Activated naive CD8-positive, alpha-beta T cell treated with anti-CD3 and anti-CD28 coated beads, Interleukin-2, amount 10 ng/mL, durations not matched to agents 7 days and 5 days (primary cell): ENCODE data around the gene CD151. TPM values are rescaled to one million over a fixed set of nuclear protein-coding genes. Genes with fewer than 3 reads are reported as not detected.
A peak's percentile ranks its signal among the peaks of the same experiment; 100 is the strongest.

Source experiments
- ATAC-seq: fragments of 150-1000 bp; cut with Tn5 transposase; one replicate; pipeline ENCODE4 v1.10.0; 2021; ENCODE audit warnings: low read depth, moderate library complexity
- POLR2A ChIA-PET: fragments of 350-600 bp; sonication (Branson Sonifier 250); formaldehyde crosslinking; loops from one replicate; lab custom pipeline; 2021; ENCODE audit warnings: antibody characterized with exemption; lab: Charles Lee
- DNase-seq: peaks from one replicate; pipeline ENCODE4 v3.0.0; 2021
- H3K27ac Mint-ChIP-seq: one replicate; pipeline ENCODE4 v1.8.0; 2022; ENCODE audit warnings: mild to moderate bottlenecking, mixed read lengths
- H3K27me3 Mint-ChIP-seq: one replicate; pipeline ENCODE4 v1.8.0; 2022; ENCODE audit warnings: mild to moderate bottlenecking, moderate library complexity, mixed read lengths
- H3K36me3 Mint-ChIP-seq: one replicate; pipeline ENCODE4 v1.8.0; 2021; ENCODE audit warnings: mild to moderate bottlenecking, mixed read lengths
- H3K4me1 Mint-ChIP-seq: one replicate; pipeline ENCODE4 v1.8.0; 2021; ENCODE audit warnings: mixed read lengths
- H3K4me3 Mint-ChIP-seq: one replicate; pipeline ENCODE4 v1.8.0; 2022; ENCODE audit warnings: mild to moderate bottlenecking, moderate library complexity, mixed read lengths
- H3K9me3 Mint-ChIP-seq: one replicate; pipeline ENCODE4 v1.8.0; 2021; ENCODE audit warnings: mixed read lengths
- total RNA-seq, 2 experiments: library from RNA; stranded (reverse); gene quantifications; one replicate each; pipeline ENCODE4 v1.2.3, GENCODE V29; 2021

Gene CD151
- total RNA-seq, 2 experiments from 2014 or later: 36.4 to 37.4 TPM

GRCh38 chr11:812390-812789 is 20.4 kb upstream of the CD151 start:
- POLR2A ChIA-PET: interaction anchor here (1.1 kb wide), 1 partner anchor 20 kb away, joined by 4 read pairs; the partner anchor contains the start of gene CD151
- peaks cover 14% of the 10 kb centered on the region for H3K36me3 Mint-ChIP-seq
- H3K27ac Mint-ChIP-seq: peak overlapping the region; percentile 45
- H3K4me1 Mint-ChIP-seq: peaks cover 26% of the 10 kb centered on the region
- H3K27me3 Mint-ChIP-seq: no peaks in the 10 kb centered on the region
- no peak for DNase-seq
- no peaks in the 10 kb centered on the region for H3K9me3 Mint-ChIP-seq
- no peak overlapping the region for H3K4me3 Mint-ChIP-seq
- ATAC-seq: no peak

GRCh38 chr11:813072-813455 is 19.7 kb upstream of the CD151 start:
- Mint-ChIP-seq H3K36me3 (peaks cover 14% of the 10 kb centered on the region), H3K4me1 (peaks cover 23% of the 10 kb centered on the region), H3K27ac (no peak overlapping the region), H3K4me3 (no peak overlapping the region), H3K27me3 (no peaks in the 10 kb centered on the region), H3K9me3 (no peaks in the 10 kb centered on the region)
- no peak for ATAC-seq
- no peak for DNase-seq
- POLR2A ChIA-PET: interaction anchor here (1.1 kb wide), 1 partner anchor 20 kb away, joined by 4 read pairs; the partner anchor contains the start of gene CD151

- H3K9me3 Mint-ChIP-seq: no peaks in the 10 kb centered on the region
- H3K36me3 Mint-ChIP-seq: peaks cover 14% of the 10 kb centered on the region
- H3K4me1 Mint-ChIP-seq: peaks cover 21% of the 10 kb centered on the region
- ATAC-seq (no peak), DNase-seq (no peak)
- POLR2A ChIA-PET: interaction anchor here (1.1 kb wide), 1 partner anchor 19 kb away, joined by 4 read pairs; the partner anchor contains the start of gene CD151
- no peak overlapping the region for H3K27ac Mint-ChIP-seq
- no peaks in the 10 kb centered on the region for H3K27me3 Mint-ChIP-seq
- H3K4me3 Mint-ChIP-seq: no peak overlapping the region
Observed at GRCh38 chr11:813456-814096, 19.2 kb upstream of the CD151 start.

GRCh38 chr11:815675-816432 is 16.9 kb upstream of the CD151 start:
- H3K36me3 Mint-ChIP-seq: peaks cover 14% of the 10 kb centered on the region

DNA sequence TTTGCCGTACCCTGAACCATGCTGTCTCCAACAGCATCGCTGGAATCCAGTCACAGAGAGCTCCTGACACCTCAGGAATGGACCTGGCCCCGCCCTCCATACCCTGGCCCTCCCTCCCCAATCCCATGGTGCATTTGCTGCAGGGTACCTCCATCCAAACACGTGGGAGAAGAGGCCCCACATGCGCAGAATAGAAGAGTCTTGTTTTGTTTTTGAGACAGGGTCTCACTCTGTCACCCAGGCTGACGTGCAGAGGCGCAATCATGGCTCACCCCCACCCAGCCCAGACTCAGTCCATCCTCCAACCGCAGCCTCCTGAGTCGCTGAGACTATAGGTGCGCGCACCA is 16.3 kb upstream of the CD151 start:
- ATAC-seq: no peak
- Mint-ChIP-seq H3K27ac (no peak overlapping the region), H3K27me3 (no peaks in the 10 kb centered on the region), H3K4me3 (no peak overlapping the region), H3K9me3 (no peaks in the 10 kb centered on the region), H3K4me1 (peaks cover 15% of the 10 kb centered on the region), H3K36me3 (peaks cover 11% of the 10 kb centered on the region)
- POLR2A ChIA-PET: no interaction called here
- DNase-seq: no peak

More at GRCh38 chr11:815675-816432, 16.9 kb upstream of the CD151 start:
- H3K4me3 Mint-ChIP-seq: no peak overlapping the region
- H3K4me1 Mint-ChIP-seq: peaks cover 17% of the 10 kb centered on the region
- no peaks in the 10 kb centered on the region for H3K27me3 Mint-ChIP-seq
- ATAC-seq: no peak
- no peaks in the 10 kb centered on the region for H3K9me3 Mint-ChIP-seq
- no peak for DNase-seq
- POLR2A ChIA-PET: no interaction called here
- H3K27ac Mint-ChIP-seq: no peak overlapping the region

GRCh38 chr11:818396-819128 is 14.2 kb upstream of the CD151 start, which contains the start of gene PNPLA2:
TSS of gene PNPLA2 (plus strand) at chr11:818914. CDS start at chr11:819719, 805 bp downstream.
- H3K27me3 Mint-ChIP-seq: no peaks in the 10 kb centered on the region
- peaks cover 7% of the 10 kb centered on the region for H3K4me1 Mint-ChIP-seq
- no peak for DNase-seq
- H3K4me3 Mint-ChIP-seq: peak within 1 kb of the TSS; percentile 82
- peak within 1 kb of the TSS; percentile 82 for H3K27ac Mint-ChIP-seq
- H3K36me3 Mint-ChIP-seq: peaks cover 3% of the 10 kb centered on the region
- no peak for ATAC-seq
- H3K9me3 Mint-ChIP-seq: no peaks in the 10 kb centered on the region
- POLR2A ChIA-PET: interaction anchor here (0.9 to 3.0 kb wide), 16 partner anchors 8 to 499 kb away, joined by 3 to 51 read pairs (median 10); partner anchors contain the start of genes CD151, CHID1, CRACR2B and DEAF1

DNA sequence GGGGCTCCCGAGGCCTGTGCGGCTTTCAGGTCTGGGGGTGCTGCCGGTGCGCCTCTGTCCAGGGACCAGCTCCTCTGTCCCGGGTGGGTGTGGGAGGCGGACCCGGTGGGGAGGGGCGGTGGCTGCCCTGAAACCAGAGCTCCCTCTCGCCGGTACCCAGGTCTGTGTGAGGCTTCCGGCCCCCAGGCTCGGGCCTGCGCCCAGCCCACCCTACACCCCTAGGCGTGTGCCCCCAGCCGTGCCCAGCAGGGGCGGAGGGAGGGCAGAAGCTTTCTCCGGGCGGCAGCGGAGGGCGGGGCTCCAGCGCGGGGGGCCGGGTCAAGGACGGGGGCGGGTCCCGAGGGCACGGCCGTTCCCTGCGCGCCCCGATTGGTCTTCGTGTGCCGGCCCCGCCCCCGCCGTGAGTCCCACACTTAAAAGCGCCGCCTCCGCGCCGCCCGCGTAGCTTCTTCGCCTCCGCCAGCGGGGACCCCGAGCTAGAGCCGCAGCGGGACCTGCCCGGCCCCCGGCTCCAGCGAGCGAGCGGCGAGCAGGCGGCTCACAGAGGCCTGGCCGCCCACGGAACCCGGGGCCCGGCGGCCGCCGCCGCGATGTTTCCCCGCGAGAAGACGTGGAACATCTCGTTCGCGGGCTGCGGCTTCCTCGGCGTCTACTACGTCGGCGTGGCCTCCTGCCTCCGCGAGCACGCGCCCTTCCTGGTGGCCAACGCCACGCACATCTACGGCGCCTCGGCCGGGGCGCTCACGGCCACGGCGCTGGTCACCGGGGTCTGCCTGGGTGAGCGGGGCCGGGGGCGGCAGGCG is 13.4 kb upstream of the CD151 start:
- DNase-seq (peak; percentile 97), ATAC-seq (peak; percentile 62)
- Mint-ChIP-seq H3K36me3 (peaks cover 2% of the 10 kb centered on the region), H3K27me3 (no peaks in the 10 kb centered on the region), H3K4me1 (peaks cover 7% of the 10 kb centered on the region), H3K4me3 (peak overlapping the region; percentile 82), H3K27ac (peak overlapping the region; percentile 82), H3K9me3 (no peaks in the 10 kb centered on the region)
- POLR2A ChIA-PET: interaction anchor here (0.9 to 3.0 kb wide), 17 partner anchors 8 to 500 kb away, joined by 3 to 51 read pairs (median 8); partner anchors contain the start of genes CD151, CHID1, CRACR2B and DEAF1

GRCh38 chr11:819943-820649 is 12.7 kb upstream of the CD151 start:
- peak overlapping the region; percentile 82 for H3K27ac Mint-ChIP-seq
- H3K4me3 Mint-ChIP-seq: peak overlapping the region; percentile 82
- H3K27me3 Mint-ChIP-seq: no peaks in the 10 kb centered on the region
- peaks cover 4% of the 10 kb centered on the region for H3K36me3 Mint-ChIP-seq
- H3K4me1 Mint-ChIP-seq: peaks cover 7% of the 10 kb centered on the region
- no peaks in the 10 kb centered on the region for H3K9me3 Mint-ChIP-seq
- DNase-seq: peak; percentile 94
- POLR2A ChIA-PET: interaction anchor here (1.0 to 3.0 kb wide), 14 partner anchors 9 to 283 kb away, joined by 3 to 51 read pairs (median 14); partner anchors contain the start of genes CD151, CHID1, CRACR2B and DEAF1
- ATAC-seq: peak; percentile 74

- no peak for ATAC-seq
- peaks cover 5% of the 10 kb centered on the region for H3K36me3 Mint-ChIP-seq
- no peak for DNase-seq
- H3K27me3 Mint-ChIP-seq: no peaks in the 10 kb centered on the region
- POLR2A ChIA-PET: interaction anchor here (1.8 to 3.0 kb wide), 8 partner anchors 8 to 89 kb away, joined by 6 to 51 read pairs (median 18); partner anchors contain the start of genes CD151, CHID1, CRACR2B and GATD1
- H3K4me3 Mint-ChIP-seq: peak overlapping the region; percentile 82
- H3K4me1 Mint-ChIP-seq: peaks cover 7% of the 10 kb centered on the region
- no peaks in the 10 kb centered on the region for H3K9me3 Mint-ChIP-seq
- H3K27ac Mint-ChIP-seq: peak overlapping the region; percentile 42
Observed at GRCh38 chr11:820655-821511, 11.9 kb upstream of the CD151 start.

DNA sequence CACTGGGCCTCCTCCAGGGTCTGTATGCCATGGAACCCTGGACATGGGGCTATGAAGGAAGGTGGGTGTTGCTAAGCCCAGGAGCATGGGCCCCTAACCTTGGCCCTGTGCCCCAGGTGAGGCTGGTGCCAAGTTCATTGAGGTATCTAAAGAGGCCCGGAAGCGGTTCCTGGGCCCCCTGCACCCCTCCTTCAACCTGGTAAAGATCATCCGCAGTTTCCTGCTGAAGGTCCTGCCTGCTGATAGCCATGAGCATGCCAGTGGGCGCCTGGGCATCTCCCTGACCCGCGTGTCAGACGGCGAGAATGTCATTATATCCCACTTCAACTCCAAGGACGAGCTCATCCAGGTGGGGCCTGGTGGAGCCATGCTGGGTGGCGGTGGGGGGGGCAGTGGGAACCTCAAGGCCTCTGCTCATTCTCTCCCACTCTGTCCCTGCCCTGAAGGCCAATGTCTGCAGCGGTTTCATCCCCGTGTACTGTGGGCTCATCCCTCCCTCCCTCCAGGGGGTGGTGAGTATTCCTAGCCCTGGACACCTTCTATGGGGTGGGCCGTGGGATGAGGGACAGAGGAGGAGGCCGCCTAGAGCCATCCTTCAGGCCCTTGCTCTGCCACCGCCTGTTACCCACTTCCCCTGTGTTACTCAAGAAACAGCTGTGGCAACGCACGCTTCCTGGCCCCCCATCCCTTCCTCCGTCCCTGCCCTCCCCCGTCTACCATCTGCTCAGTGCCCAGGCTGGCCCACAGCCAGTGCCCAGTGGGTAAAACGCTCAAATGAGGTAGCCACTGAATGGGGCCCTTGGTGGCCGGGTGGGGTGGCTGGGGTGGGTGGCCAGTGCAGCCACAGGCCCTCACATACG is 11.0 kb upstream of the CD151 start:
- POLR2A ChIA-PET: interaction anchor here (0.6 kb wide), 1 partner anchor 126 kb away, joined by 3 read pairs; the partner anchor contains the start of gene TMEM80
- H3K4me1 Mint-ChIP-seq: peaks cover 11% of the 10 kb centered on the region
- peak overlapping the region; percentile 16 for H3K4me3 Mint-ChIP-seq
- peaks cover 5% of the 10 kb centered on the region for H3K36me3 Mint-ChIP-seq
- H3K9me3 Mint-ChIP-seq: no peaks in the 10 kb centered on the region
- ATAC-seq: no peak
- H3K27ac Mint-ChIP-seq: no peak overlapping the region
- no peak for DNase-seq
- no peaks in the 10 kb centered on the region for H3K27me3 Mint-ChIP-seq
